Hepatic stellate cell (primary cell): ENCODE results near the gene CIAO2A.
A peak's percentile ranks its signal among the peaks of the same experiment; 100 is the strongest.
"Not testable (repeated sequence)": the region's sequence is repeated elsewhere in the genome, so short reads cannot be mapped to it uniquely, and the experiment has no call there.

Experiments used
- DNase-seq: peaks from one replicate; pipeline ENCODE4 v3.0.0; 2011; ENCODE audit warnings: low spot score

CIAO2A gene

DNA sequence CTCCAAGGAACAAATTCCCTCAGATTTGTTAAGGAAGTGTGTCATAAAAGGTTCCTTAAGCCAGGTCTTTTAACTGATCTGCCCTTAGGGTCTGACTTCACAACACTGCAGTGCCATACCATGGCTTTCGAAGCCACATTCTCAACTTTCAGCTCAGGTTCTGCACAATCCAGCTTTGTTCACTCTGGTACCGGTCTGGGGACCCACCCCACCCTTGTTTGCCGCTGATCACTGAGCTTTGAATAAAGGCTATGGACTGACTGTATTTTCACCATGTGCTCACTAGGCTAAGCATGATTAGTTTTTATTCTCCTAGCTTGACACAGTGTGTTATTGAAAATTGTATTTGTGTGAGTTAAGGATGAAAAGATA, 18.0 kb upstream of the CIAO2A start:
- no peak for DNase-seq

DNA sequence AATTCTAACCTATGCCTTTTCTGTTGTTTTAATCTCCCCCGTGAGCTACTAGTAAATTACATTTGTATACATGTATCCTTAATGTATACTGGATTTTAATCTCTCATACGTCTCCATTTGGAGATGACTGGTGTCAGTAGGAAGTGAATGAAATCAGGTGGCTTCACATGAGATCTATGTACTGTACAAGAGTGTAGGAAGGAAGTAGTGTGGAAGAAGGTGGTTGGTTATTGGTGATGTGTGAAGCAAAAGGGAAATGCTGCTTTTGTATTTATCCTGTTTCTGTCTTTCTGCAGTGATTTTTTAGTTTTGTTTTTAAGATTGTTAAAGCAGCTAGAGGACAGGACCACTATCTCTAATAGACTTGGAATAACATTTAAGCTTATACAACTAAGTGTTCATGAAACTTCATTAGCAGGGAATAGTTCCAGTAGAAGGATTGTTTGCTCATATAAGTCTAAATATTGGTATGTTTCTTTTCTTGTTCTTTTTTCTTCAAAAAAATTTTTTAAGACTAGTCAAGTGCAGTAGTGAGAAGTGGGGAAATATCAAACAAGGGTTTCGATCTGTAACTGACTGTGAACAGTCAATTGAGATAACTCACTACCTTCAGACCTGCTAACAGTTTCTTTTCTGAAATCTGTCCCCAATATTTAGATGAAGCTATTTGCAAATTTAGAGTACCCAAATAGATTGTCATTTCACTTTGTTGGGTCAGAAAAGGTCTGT, 17.5 kb upstream of the CIAO2A start:
- no peak for DNase-seq

- not testable (repeated sequence) for DNase-seq
These were observed 16.6 kb upstream of the CIAO2A start for GRCh38 chr15:64110108-64110701.

- DNase-seq, result no peak
These were observed 13.7 kb upstream of the CIAO2A start for GRCh38 chr15:64107337-64107736.

- DNase-seq, result no peak
These were observed 11.6 kb upstream of the CIAO2A start for GRCh38 chr15:64105113-64105704.

- DNase-seq, result no peak
These were observed 8.9 kb upstream of the CIAO2A start for GRCh38 chr15:64102497-64102896.

- DNase-seq, result no peak
These were observed 7.3 kb upstream of the CIAO2A start for GRCh38 chr15:64100958-64101357.

GRCh38 chr15:64099379-64099778, 5.7 kb upstream of the CIAO2A start:
- DNase-seq, result no peak

- DNase-seq, result peak; percentile 28
These were observed 3.2 kb upstream of the CIAO2A start for GRCh38 chr15:64096668-64097384.

GRCh38 chr15:64095795-64096667, 2.4 kb upstream of the CIAO2A start, which contains the start of gene SNX1:
Gene SNX1, plus strand, starts transcription at chr15:64095982. Its CDS starts 32 bp downstream, at chr15:64096014.
- DNase-seq, result peak; percentile 95

GRCh38 chr15:64095431-64095794, 1.8 kb upstream of the CIAO2A start:
- no peak for DNase-seq

DNA sequence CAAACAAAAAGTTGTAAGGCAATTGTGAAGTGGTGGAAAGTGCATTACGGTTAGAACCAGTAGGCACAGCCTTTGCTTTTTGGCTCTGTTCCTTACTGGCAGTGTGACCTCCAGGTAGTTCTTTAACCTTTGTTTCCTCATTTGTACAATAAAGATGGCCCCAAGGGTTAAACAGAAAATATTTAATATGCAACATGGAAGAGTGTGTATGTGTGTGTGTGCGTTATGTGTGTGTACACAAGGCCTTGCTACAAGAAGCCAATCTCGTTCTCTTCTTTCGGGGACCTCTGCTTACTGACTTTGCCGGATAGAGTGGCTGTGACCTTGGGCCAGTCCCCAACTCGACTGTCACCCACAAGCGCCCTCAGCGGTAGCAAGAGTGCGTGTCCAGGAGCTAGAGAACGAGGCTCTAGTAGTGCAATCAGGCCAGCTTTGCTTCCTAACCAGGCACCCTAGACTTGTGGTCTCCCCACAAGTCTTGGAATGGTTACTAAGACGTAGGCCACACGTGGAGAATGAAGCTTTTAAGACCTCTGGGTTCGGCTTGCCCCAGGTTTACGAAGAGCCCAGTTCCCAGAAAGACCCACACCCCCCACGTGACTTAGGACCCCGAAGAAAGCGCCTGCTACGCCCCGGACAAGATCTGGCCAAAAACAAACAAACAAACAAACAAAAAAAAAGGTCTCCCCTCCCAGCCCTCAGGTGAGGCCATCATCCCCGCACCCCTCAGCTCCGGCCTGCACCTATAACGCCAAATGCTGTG, 593 bp downstream of the CIAO2A start:
- DNase-seq, result peak; percentile 44

DNA sequence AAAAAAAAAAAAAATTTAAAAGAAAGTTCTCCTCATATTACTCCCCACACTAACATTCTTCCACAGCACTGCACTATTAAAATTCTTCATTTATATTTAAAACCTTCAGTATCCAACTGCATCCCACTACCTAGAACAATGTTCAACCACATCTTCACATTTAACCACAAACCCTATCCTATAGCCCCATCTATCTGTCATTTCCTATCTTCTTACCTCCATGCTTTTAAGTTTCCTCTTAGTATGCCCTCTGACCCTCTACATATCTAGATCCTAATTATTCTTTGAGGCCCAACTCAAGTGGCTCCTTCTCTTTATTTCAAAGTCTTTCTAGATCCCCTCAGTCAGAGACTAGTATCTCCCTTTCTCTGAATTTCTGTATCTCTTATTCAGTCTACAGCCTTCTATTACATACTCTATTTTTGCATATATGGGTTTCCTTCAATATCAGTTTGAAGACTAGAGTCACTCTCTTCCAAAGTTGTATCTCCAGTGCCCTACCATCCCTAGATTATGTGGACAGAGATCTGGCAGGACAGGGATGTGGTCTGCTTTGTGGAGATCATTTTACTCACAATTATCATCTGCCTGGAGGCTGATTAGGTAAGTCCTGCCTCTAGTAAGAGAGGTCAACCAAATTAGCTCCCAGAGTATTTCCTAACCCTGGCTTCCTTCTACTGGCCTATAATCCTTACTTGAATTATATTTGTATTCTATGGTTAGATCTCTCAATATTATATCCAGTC, 1.4 kb downstream of the CIAO2A start:
- no peak for DNase-seq

DNA sequence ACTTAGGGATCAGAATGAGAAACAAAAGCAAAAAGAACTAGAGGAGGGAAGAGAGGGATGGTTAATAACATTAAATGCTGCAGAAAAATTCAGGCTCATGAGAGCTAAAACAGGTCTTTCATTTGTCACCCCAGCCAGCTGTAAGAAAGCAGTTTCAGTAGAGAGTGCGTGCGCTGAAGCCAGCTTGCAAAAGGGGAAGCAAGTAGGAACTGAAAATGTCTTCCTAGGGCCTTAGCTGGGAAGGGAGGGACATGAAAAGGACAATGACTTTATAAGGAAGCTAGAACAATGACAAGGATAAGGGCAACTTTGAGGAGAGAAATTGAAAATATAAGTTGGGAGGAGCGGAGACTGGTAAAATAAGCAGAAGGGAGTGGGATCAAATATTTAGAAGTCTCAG, 3.1 kb downstream of the CIAO2A start:
- no peak for DNase-seq

DNA sequence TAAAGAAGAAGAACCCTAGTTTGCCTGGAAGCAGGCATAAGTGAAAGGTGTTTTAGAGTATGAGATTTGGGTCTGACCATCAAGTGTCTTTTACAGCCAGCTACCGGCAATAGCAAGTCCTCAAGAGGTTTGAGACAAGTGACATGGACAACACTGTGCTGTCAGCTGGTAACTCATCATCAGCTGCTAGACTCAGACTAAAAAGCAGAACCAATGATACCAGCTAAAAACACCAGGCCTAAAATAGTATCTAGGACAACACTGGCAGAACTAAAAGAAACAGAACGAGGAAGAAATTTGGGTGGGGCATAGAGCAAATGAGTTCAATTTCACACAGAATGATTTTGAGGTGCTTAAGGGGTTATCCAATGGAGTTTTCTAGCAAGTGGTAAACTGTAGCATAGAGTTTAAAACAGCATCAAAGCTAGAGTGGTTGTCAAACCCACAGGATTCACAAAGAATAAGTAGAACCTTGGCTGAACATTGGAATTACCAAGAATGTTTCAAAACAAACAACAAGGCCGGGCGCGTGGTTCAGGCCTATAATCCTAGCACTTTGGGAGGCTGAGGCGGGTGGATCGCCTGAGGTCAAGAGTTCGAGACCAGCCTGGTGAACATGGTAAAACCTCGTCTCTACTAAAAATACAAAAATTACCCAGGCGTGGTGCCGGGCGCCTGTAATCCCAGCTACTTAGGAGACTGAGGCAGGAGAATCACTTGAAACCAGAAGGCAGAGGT, 3.9 kb downstream of the CIAO2A start:
- no peak for DNase-seq

DNA sequence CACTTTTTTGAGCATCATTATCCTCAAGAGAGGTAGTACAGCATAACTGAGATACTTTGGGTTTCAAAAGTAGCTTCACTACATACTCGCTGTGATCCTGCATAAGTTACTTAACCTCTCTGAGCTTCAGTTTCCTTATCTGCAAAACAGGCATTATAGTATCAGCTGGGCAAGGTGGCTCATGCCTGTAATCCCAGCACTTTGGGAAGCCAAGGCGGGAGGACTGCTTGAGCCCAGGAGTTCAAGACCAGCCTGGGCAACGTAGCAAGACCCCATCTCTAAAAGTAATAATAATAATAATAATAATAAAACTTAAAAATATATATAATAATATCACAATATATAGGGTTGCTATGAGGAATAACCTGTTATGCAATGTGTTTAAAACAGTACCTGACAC, 10.9 kb downstream of the CIAO2A start:
- no peak for DNase-seq

- not testable (repeated sequence) for DNase-seq
These were observed 20.1 kb downstream of the CIAO2A start for GRCh38 chr15:64073496-64073895.

- no peak for DNase-seq
These were observed 20.8 kb downstream of the CIAO2A start for GRCh38 chr15:64072812-64073211.

DNA sequence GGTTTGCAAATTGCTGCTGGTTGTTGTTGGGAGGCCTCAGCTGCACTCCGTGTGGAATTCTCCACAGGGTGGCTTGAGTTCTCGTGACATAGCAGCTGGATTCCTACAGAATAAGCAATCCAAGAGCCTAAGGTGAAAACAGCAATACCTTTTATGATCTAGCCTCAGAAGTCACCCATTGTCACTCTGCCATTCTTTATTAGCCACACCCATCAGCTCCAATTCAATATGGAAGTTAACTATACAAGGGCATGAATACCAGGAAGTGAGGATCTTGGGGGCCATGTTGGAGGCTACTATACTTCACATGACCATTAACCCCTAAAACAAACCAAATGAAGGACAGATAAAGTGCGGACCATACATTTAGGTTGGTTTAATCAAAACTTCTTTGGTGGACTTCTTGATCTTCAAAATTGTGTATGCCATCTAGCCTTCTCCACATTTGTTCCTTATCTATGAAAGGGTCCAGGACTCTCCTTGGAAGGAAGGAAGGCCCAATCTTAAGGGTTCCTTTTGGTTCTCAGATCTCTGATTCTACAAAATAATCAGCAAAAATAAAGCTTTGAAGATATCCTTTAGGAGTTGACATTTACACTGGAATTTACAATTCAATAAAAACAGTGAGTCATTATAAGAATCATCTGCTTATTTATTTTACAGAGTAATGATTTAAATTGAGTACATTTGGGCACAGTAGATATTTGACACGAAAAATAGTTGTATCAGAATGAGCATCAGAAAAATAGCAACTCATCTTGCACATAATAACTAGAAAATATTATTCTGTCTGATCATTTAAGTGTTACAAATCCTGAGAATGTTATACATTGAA, 21.5 kb downstream of the CIAO2A start:
- no peak for DNase-seq
